C4-2B (cell line): ENCODE results near the gene OR2A2.

ENCODE experiments used
- ZFX ChIP-seq: fragments of 450-650 bp; IDR thresholded peaks from 2 replicates; pipeline ENCODE4 v1.6.1; 2017
- TF ChIP-seq, protein P1 (sequence below): fragments of 450-650 bp; conservative IDR thresholded peaks from 2 replicates; pipeline ENCODE4 v1.5.1; 2017; ENCODE audit warnings: mild to moderate bottlenecking

DNA sequence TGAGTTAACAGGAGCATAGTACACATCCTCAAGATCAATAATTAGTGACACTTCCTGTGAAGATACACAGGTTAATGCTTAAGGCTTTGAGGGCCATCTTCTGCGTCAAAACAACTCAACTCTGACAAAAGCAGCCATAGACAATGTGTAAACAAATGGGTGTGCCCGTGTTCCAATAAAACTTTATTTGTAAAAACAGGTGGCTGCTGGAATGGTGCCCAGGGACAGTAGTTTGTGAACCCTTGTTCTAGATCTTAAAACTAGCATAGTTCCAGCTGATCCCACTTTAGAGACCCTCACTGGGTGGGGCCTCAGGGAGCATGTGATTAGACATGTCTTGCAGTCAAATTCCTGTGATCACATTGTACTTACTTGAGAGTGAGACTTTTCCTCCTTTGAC, 21.3 kb downstream of the OR2A2 start:
- TF ChIP-seq ZFX: no peak
- TF ChIP-seq, protein P1, sequence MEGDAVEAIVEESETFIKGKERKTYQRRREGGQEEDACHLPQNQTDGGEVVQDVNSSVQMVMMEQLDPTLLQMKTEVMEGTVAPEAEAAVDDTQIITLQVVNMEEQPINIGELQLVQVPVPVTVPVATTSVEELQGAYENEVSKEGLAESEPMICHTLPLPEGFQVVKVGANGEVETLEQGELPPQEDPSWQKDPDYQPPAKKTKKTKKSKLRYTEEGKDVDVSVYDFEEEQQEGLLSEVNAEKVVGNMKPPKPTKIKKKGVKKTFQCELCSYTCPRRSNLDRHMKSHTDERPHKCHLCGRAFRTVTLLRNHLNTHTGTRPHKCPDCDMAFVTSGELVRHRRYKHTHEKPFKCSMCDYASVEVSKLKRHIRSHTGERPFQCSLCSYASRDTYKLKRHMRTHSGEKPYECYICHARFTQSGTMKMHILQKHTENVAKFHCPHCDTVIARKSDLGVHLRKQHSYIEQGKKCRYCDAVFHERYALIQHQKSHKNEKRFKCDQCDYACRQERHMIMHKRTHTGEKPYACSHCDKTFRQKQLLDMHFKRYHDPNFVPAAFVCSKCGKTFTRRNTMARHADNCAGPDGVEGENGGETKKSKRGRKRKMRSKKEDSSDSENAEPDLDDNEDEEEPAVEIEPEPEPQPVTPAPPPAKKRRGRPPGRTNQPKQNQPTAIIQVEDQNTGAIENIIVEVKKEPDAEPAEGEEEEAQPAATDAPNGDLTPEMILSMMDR: no peak
